ENCODE measurements around the gene NHSL2.

- no peak for TF ChIP-seq POLR2A (IDR thresholded peaks at IDR 0.05; ENCODE audit: extremely low read depth, insufficient read length)
- TF ChIP-seq, protein P1, sequence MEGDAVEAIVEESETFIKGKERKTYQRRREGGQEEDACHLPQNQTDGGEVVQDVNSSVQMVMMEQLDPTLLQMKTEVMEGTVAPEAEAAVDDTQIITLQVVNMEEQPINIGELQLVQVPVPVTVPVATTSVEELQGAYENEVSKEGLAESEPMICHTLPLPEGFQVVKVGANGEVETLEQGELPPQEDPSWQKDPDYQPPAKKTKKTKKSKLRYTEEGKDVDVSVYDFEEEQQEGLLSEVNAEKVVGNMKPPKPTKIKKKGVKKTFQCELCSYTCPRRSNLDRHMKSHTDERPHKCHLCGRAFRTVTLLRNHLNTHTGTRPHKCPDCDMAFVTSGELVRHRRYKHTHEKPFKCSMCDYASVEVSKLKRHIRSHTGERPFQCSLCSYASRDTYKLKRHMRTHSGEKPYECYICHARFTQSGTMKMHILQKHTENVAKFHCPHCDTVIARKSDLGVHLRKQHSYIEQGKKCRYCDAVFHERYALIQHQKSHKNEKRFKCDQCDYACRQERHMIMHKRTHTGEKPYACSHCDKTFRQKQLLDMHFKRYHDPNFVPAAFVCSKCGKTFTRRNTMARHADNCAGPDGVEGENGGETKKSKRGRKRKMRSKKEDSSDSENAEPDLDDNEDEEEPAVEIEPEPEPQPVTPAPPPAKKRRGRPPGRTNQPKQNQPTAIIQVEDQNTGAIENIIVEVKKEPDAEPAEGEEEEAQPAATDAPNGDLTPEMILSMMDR (IDR thresholded peaks at IDR 0.05; ENCODE audit: low read depth, low read length) = no peak
These were observed 64.3 kb downstream of the NHSL2 start for GRCh38 chrX:71974916-71975315.

All from NB4 (cell line).